HG02885 (cell line): ENCODE data around the gene L3MBTL3.
"Not testable (repeated sequence)": the region's sequence is repeated elsewhere in the genome, so short reads cannot be mapped to it uniquely, and the experiment has no call there.

ENCODE experiments used
- ATAC-seq: cut with Tn5 transposase; IDR thresholded peaks from one replicate; pipeline ENCODE4 v1.9.1; 2021; ENCODE audit warnings: mild to moderate bottlenecking; ENCODE audit not compliant: unreplicated experiment, poor library complexity

The L3MBTL3 gene

DNA sequence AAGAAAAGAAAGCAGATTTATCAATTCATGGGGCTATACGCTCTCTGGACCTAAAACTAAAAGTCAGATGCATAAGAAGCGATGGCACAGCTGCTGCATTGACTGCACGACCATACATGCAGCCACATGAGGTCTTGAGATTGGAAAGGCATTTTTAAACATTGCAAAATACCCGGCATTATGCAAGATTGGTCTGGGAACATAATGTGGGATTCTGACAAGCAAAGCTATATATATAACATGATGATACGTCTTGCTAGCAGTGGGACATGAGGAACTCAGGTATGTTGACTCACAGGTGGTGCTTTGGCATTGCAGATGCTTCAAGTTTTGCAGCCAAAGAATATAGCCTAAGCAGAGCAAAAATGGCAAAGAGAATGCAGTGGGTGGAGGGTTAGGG is 149.3 kb downstream of the L3MBTL3 start:
- no peak for ATAC-seq

DNA sequence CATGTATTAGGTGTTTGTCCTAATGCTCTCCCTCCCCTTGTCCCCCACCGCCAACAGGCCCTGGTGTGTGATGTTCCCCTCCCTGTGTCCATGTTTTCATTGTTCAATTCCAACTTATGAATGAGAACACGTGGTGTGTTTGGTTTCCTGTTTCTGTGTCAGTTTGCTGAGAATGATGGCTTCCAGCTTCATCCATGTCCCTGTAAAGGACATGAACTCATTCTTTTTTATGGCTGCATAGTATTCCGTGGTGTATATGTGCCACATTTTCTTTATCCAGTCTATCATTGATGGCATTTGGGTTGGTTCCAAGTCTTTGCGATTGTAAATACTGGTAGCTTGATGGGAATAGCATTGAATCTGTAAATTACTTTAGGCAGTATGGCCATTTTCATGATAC is 151.8 kb downstream of the L3MBTL3 start:
- not testable (repeated sequence) for ATAC-seq

GRCh38 chr6:130173377-130174004 is 155.1 kb downstream of the L3MBTL3 start:
- not testable (repeated sequence) for ATAC-seq

- ATAC-seq: no peak
These were observed 158.0 kb downstream of the L3MBTL3 start for GRCh38 chr6:130176378-130176777.

DNA sequence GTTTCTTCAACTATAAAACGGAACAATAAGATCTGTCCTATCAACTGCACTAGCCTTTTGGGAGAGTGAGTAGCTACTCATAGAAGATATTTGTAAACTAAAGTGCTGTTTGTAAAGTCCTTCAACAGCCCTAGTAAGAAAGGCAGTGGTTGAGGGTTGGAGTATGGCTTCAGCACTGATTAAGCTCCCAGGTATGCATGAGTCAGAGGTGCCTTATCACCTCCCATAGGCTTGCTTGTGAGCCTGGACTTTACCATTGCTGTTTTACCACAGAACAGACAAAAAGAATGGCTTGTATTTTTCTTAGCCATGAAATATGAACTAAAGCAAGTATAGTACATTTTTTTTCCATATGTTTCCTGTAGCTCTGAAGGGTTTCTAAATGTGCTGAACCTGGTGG is 160.3 kb downstream of the L3MBTL3 start:
- no peak for ATAC-seq

DNA sequence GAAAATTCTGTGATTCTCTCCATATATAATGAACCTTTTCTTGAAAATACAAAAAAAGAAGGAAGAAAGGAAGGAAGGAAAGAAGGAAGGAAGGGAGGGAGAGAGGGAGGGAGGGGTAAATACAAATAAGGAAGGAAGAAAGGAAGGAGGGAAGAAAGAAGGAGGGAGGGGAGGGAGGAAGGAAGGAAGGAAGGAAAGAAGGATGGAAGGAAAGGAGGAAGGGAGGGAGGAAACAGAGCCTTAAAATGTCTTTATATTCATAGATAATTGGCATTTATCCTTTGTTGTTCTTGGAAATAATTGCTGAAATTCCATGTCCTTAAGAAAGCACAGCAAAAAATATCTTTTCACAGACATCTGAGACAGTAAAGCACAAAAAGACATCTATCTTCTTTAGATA is 164.1 kb downstream of the L3MBTL3 start:
- no peak for ATAC-seq

GRCh38 chr6:130183271-130184222 is 165.2 kb downstream of the L3MBTL3 start:
- ATAC-seq: no peak

- no peak for ATAC-seq
These were observed 167.3 kb downstream of the L3MBTL3 start for GRCh38 chr6:130185658-130186057.

DNA sequence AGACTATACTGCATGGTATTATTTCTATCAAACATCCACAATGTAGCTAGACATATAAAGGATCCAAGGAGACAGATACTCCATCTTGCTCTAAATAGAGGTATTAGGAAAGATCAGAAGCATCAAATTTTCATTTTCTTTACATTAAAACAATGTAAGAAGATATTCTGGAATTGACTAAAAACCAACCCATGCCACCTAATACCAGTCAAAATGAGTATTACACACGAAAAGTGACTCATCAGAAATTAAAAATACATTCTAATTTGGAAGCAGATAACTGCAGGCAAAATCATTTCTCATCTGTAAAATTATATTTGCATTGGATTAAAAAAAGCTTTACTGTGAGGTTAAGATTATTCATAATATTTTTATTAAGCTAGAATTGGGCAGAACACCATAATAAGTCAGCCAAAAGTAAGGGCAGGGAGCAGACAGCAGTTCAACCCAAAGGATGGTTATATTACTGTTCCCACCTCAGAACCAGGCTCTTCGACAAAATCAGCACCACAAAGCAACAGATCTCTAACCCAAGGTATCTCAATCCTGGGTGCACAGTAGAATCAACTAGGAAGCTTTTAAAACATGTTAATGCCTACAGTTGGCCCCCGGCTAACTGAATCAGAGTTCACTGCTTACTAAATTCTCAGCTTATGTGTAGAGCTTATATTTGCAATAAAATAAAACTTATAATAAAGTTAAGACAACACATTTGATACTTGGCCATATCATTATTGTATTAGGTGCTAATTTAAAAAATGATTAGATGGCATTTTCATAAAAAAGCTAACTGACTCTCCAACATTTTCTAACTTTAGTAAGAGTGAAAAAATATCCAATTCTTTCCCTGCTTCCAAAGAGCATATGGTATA is 169.2 kb downstream of the L3MBTL3 start:
- no peak for ATAC-seq

DNA sequence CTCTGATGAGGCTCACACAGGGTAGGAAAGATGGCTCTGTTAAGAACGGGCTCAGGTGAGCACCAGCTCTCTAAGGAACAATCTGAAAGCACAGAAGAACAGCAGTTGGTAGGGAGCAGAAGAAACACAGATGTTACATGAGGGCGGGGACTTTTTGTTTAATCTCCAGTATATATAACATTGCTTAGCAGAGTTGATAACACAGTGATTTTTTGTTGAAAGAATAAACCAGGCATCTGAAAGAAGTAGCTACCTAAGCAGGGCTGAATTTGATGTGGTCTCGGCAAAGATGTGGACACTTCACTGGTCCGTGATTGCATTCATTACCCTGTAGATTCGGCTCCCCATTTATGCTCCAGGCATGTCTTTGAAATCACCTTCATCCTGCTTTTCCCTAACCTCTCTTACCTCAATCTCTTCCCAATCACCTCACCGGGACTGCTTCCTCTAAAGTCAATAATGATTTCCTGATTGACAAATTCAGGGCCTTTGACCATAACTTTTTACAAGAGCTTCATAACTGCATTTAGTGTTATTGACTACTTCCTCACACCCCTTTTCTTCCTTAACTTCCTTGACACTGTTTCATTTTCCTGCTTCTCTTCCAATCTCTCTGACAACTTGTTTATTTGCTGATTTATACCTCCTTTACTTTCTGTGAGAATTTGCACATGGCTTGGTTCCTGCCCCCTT is 170.0 kb downstream of the L3MBTL3 start:
- ATAC-seq: no peak

DNA sequence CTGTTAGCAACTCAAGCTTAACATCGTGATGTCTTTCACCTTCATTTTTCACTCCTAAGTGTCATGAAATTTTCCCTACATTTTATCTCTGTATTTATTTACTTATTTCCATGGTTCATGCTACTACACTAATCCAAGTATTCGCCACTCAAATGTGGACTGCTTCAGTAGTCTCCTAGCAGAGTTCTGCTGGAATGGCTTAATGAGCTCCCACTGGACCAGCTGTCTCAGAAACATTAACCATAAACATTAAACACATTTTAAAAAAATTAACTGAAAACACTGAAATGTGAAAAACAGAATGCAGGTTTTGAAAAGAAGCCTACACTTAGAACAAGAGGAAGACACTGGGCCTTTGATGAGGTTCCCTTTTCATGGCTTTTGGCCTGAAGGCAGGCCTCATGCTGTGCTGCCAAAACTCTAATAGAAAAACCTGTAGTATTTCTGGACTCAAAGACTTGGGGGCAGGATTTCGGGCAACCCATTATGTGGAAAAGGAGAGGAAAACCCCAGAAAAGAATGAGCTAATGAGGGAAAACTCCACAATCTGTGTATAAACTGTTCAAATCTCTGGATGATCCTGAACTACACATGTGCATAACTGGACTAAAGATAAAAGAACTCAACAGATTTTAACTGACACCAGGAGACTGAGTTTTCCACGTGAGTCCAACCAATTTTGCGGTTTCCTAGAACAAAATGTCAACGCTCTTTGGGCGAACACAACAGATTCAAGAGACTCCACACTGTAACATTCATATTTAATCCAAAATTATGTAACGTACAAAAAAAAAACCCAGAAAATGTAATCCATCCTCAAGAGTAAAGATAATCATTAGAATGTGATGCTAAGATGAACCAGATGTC is 171.4 kb downstream of the L3MBTL3 start:
- no peak for ATAC-seq
